CD1c-positive myeloid dendritic cell (primary cell): ENCODE results near the gene FOXF1.

Experiments used
- DNase-seq: peaks from one replicate; pipeline ENCODE4 v3.0.0-alpha.2; 2016; ENCODE audit errors: extremely low spot score

FOXF1 gene

GRCh38 chr16:86510465-86511261 is at the start of gene FOXF1:
Gene FOXF1, plus strand, starts transcription at chr16:86510527. Its CDS starts 43 bp downstream, at chr16:86510570.
- DNase-seq = peak; percentile 30

- DNase-seq = no peak
Observed at GRCh38 chr16:86461037-86461436, 49.3 kb upstream of the FOXF1 start.

- no peak for DNase-seq
Observed at GRCh38 chr16:86462334-86463084, 47.8 kb upstream of the FOXF1 start.

GRCh38 chr16:86464044-86464443 is 46.3 kb upstream of the FOXF1 start:
- no peak for DNase-seq

- no peak for DNase-seq
Observed at GRCh38 chr16:86465434-86465833, 44.9 kb upstream of the FOXF1 start.

- no peak for DNase-seq
Observed at GRCh38 chr16:86466696-86467406, 43.5 kb upstream of the FOXF1 start.

- DNase-seq = no peak
Observed at GRCh38 chr16:86467490-86467889, 42.8 kb upstream of the FOXF1 start.

GRCh38 chr16:86470964-86471363 is 39.4 kb upstream of the FOXF1 start:
- DNase-seq = no peak

- DNase-seq = no peak
Observed at GRCh38 chr16:86471896-86472295, 38.4 kb upstream of the FOXF1 start.

- no peak for DNase-seq
Observed at GRCh38 chr16:86472366-86472765, 38.0 kb upstream of the FOXF1 start.

- no peak for DNase-seq
Observed at GRCh38 chr16:86476956-86477534, 33.3 kb upstream of the FOXF1 start.

- DNase-seq = no peak
Observed at GRCh38 chr16:86477642-86478041, 32.7 kb upstream of the FOXF1 start.

GRCh38 chr16:86478779-86479178 is 31.5 kb upstream of the FOXF1 start:
- no peak for DNase-seq

- no peak for DNase-seq
Observed at GRCh38 chr16:86479419-86479818, 30.9 kb upstream of the FOXF1 start.

- DNase-seq = no peak
Observed at GRCh38 chr16:86480444-86480843, 29.9 kb upstream of the FOXF1 start.

GRCh38 chr16:86481607-86482006 is 28.7 kb upstream of the FOXF1 start:
- no peak for DNase-seq

GRCh38 chr16:86484240-86484639 is 26.1 kb upstream of the FOXF1 start:
- DNase-seq = no peak

- no peak for DNase-seq
Observed at GRCh38 chr16:86485746-86486145, 24.6 kb upstream of the FOXF1 start.

- no peak for DNase-seq
Observed at GRCh38 chr16:86490859-86491639, 19.3 kb upstream of the FOXF1 start.

- DNase-seq = no peak
Observed at GRCh38 chr16:86491640-86492023, 18.7 kb upstream of the FOXF1 start.

- DNase-seq = no peak
Observed at GRCh38 chr16:86492267-86492960, 17.9 kb upstream of the FOXF1 start.
